Globus pallidus (tissue), 1 donor: ENCODE measurements around the gene SPRR5.

ENCODE experiments used
- DNase-seq: peaks from one replicate; pipeline ENCODE4 v3.0.0-alpha.2; 2015; ENCODE audit warnings: low spot score

SPRR5 gene

GRCh38 chr1:152946248-152946647, 758 bp upstream of the SPRR5 start:
- no peak for DNase-seq

- DNase-seq, result no peak
Measured at GRCh38 chr1:152951711-152952110, 4.7 kb downstream of the SPRR5 start.

GRCh38 chr1:152953761-152954160, 6.8 kb downstream of the SPRR5 start:
- DNase-seq, result no peak

GRCh38 chr1:152954436-152954835, 7.4 kb downstream of the SPRR5 start:
- no peak for DNase-seq

- no peak for DNase-seq
Measured at GRCh38 chr1:152957561-152957960, 10.6 kb downstream of the SPRR5 start.

GRCh38 chr1:152959273-152959672, 12.3 kb downstream of the SPRR5 start:
- DNase-seq, result no peak

GRCh38 chr1:152959801-152960451, 12.9 kb downstream of the SPRR5 start:
- DNase-seq, result no peak

GRCh38 chr1:152960452-152961044, 13.5 kb downstream of the SPRR5 start:
- DNase-seq, result no peak

- no peak for DNase-seq
Measured at GRCh38 chr1:152961226-152961891, 14.4 kb downstream of the SPRR5 start.

GRCh38 chr1:152962876-152963415, 15.9 kb downstream of the SPRR5 start:
- no peak for DNase-seq

GRCh38 chr1:152964536-152964935, 17.5 kb downstream of the SPRR5 start:
- DNase-seq, result no peak

GRCh38 chr1:152965853-152966252, 18.8 kb downstream of the SPRR5 start:
- no peak for DNase-seq

GRCh38 chr1:152967201-152967600, 20.2 kb downstream of the SPRR5 start:
- DNase-seq, result no peak

GRCh38 chr1:152968248-152968647, 21.2 kb downstream of the SPRR5 start:
- DNase-seq, result no peak

- no peak for DNase-seq
Measured at GRCh38 chr1:152969036-152969435, 22.0 kb downstream of the SPRR5 start.

GRCh38 chr1:152970495-152970894, 23.5 kb downstream of the SPRR5 start, which contains the start of gene SPRR4:
Gene SPRR4 (plus strand): TSS chr1:152970648. CDS start chr1:152971891, 1,243 bp downstream.
- DNase-seq, result no peak

- DNase-seq, result no peak
Measured at GRCh38 chr1:152972196-152972886, 25.3 kb downstream of the SPRR5 start.

- DNase-seq, result no peak
Measured at GRCh38 chr1:152976688-152977087, 29.7 kb downstream of the SPRR5 start.

GRCh38 chr1:152977614-152978013, 30.6 kb downstream of the SPRR5 start:
- no peak for DNase-seq

- DNase-seq, result no peak
Measured at GRCh38 chr1:152980676-152981075, 33.7 kb downstream of the SPRR5 start.

GRCh38 chr1:152981146-152981871, 34.3 kb downstream of the SPRR5 start:
- no peak for DNase-seq

GRCh38 chr1:152982076-152982475, 35.1 kb downstream of the SPRR5 start:
- no peak for DNase-seq
